KMS-11 (cell line): Measurements from ENCODE around the gene TALDO1.

ENCODE experiments used
- H2AFZ ChIP-seq: fragments of 200-600 bp; sonication (generic); 2 replicates; pipeline ENCODE4 v1.6.1; 2016; ENCODE audit warnings: antibody characterized with exemption, mixed run types, low read depth
- H3K27ac ChIP-seq: fragments of 200-600 bp; sonication (generic); 2 replicates; pipeline ENCODE4 v1.6.1; 2016; ENCODE audit warnings: mild to moderate bottlenecking, mixed run types
- H3K27me3 ChIP-seq: fragments of 200-600 bp; sonication (generic); 2 replicates; pipeline ENCODE4 v1.6.1; 2017; ENCODE audit warnings: mild to moderate bottlenecking, low read depth, mixed run types, moderate library complexity; ENCODE audit not compliant: insufficient read depth
- H3K36me3 ChIP-seq: fragments of 200-600 bp; sonication (generic); 2 replicates; pipeline ENCODE4 v1.6.1; 2017; ENCODE audit warnings: mild to moderate bottlenecking, mixed run types; ENCODE audit not compliant: insufficient read depth
- H3K4me1 ChIP-seq: fragments of 200-600 bp; sonication (generic); 2 replicates; pipeline ENCODE4 v1.6.1; 2016; ENCODE audit warnings: mild to moderate bottlenecking, low read depth, mixed run types; ENCODE audit not compliant: poor library complexity, severe bottlenecking
- H3K4me2 ChIP-seq: fragments of 200-600 bp; sonication (generic); 2 replicates; pipeline ENCODE4 v1.7.0; 2016; ENCODE audit warnings: mild to moderate bottlenecking, mixed run types
- H3K4me3 ChIP-seq: fragments of 200-600 bp; sonication (generic); IDR thresholded peaks from 2 replicates; pipeline ENCODE4 v1.6.1; 2017; ENCODE audit warnings: low read depth, low read length, mixed read lengths; ENCODE audit not compliant: insufficient read depth
- H3K79me2 ChIP-seq: fragments of 200-600 bp; sonication (generic); 2 replicates; pipeline ENCODE4 v1.6.1; 2016; ENCODE audit warnings: low read depth, mixed run types; ENCODE audit not compliant: insufficient read depth
- H3K9ac ChIP-seq: fragments of 200-600 bp; sonication (generic); 2 replicates; pipeline ENCODE4 v1.6.1; 2016; ENCODE audit warnings: mild to moderate bottlenecking, mixed run types
- H4K20me1 ChIP-seq: fragments of 200-600 bp; sonication (generic); 2 replicates; pipeline ENCODE4 v1.6.1; 2016; ENCODE audit warnings: mild to moderate bottlenecking, mixed run types; ENCODE audit not compliant: insufficient read depth
- TF ChIP-seq, protein P1 (sequence below): fragments of 200-600 bp; sonication (generic); conservative IDR thresholded peaks from 2 replicates; pipeline ENCODE4 v1.6.1; 2017; ENCODE audit warnings: low read depth, mild to moderate bottlenecking, antibody characterized with exemption, low read length, moderate library complexity, mixed read lengths

Gene TALDO1

DNA sequence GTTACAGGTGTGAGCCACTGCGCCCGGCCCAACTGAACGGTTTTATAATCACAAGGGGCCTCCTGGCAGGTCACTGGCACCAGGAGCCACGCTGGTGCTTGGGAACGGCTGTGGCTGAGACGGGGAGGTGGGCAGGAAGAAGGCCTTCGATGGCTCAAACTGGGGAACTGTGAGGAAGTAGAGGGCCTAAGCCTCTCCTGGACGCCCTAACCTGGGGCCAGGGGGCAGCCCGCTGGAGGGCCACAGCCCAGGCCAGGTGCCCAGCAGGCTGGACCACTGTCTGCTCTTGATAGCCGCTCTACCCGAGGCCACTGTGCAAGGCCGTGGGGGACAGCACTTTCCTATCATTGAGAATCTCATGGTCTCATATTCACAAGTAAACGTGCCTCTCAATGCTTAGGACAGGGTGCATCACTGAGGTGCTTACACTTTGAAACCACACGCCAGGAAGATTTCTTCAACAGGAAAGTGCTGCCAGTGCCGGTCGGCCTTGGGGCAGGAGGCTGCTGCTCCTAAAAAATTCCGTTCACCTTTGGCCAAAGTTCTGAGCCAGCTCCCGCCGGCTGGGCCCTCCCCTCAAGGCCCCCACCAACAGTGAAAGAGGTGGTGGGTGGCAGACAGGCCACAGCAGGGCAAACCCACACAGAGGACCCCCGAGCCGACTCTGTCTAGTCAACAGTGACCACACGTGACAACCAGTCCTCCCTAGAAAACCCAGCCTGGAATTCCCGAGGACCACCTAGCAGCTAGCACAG, 22.8 kb downstream of the TALDO1 start:
- Histone ChIP-seq H3K4me1 (no peaks in the 10 kb centered on the region), H3K27ac (no peak overlapping the region), H3K27me3 (no peaks in the 10 kb centered on the region), H2AFZ (no peak overlapping the region), H3K4me2 (no peak overlapping the region), H3K79me2 (peaks cover 24% of the 10 kb centered on the region; the same call in 1 of the 2 replicates), H3K4me3 (no peak overlapping the region), H3K36me3 (0 out of 2 replicates have a peak, but pooled peaks cover 4% of the 10 kb centered on the region), H4K20me1 (no peaks in the 10 kb centered on the region), H3K9ac (no peak overlapping the region)
- TF ChIP-seq, protein P1, sequence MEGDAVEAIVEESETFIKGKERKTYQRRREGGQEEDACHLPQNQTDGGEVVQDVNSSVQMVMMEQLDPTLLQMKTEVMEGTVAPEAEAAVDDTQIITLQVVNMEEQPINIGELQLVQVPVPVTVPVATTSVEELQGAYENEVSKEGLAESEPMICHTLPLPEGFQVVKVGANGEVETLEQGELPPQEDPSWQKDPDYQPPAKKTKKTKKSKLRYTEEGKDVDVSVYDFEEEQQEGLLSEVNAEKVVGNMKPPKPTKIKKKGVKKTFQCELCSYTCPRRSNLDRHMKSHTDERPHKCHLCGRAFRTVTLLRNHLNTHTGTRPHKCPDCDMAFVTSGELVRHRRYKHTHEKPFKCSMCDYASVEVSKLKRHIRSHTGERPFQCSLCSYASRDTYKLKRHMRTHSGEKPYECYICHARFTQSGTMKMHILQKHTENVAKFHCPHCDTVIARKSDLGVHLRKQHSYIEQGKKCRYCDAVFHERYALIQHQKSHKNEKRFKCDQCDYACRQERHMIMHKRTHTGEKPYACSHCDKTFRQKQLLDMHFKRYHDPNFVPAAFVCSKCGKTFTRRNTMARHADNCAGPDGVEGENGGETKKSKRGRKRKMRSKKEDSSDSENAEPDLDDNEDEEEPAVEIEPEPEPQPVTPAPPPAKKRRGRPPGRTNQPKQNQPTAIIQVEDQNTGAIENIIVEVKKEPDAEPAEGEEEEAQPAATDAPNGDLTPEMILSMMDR: no peak

DNA sequence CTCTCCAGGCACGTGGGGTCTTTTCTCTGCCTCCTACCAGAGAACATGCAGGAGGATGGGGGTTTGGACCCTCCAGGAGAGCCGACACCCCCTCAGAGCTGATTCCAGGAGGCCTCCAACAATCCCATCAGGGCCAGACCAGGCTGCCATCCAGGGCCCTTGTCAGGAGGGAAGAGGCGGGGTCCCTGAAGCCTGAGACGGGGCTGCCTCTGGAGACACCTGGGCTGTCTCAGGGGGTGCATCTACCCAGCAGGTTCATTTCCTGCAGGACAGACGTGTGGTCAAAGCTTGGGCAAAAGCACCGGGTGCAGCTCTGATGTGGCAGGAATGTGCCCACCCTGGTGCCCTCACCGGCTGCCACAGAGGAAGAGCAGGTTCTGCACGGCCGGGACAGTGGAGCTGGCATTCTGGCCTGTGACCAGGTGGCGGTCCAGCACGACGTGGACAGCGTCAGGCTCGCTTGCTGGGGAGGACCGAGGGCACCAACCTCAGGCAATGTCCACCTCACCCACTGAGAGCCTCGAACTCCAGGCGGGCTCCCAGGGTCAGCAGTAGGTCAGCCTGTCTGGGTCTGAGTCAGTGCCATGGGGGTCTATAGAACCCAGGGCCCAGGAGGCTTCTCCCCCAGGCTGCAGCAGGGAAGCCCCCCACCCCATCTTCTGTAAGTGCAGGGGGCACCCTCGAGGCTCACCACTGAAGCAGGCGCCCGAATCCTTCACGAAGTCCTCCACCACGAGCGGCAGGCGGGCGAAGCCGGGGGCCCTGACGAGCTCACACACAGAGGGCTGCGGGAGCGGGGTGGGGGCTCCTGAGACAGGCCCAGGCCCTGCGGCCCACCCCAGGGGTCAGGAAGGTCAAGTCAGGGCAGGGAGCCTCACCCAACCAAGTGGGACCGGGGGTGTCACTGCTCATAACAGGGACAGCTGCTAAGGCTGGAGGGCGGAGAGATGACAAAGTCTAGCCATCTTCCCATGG, 23.7 kb downstream of the TALDO1 start:
- TF ChIP-seq, protein P1: no peak
- Histone ChIP-seq H3K79me2 (peaks cover 33% of the 10 kb centered on the region), H3K27me3 (no peaks in the 10 kb centered on the region), H3K4me1 (peaks cover 4% of the 10 kb centered on the region), H2AFZ (no peak overlapping the region), H3K27ac (no peak overlapping the region), H4K20me1 (no peaks in the 10 kb centered on the region), H3K4me2 (no peak overlapping the region), H3K9ac (no peak overlapping the region), H3K4me3 (no peak overlapping the region), H3K36me3 (0 out of 2 replicates have a peak, but pooled peaks cover 4% of the 10 kb centered on the region)

DNA sequence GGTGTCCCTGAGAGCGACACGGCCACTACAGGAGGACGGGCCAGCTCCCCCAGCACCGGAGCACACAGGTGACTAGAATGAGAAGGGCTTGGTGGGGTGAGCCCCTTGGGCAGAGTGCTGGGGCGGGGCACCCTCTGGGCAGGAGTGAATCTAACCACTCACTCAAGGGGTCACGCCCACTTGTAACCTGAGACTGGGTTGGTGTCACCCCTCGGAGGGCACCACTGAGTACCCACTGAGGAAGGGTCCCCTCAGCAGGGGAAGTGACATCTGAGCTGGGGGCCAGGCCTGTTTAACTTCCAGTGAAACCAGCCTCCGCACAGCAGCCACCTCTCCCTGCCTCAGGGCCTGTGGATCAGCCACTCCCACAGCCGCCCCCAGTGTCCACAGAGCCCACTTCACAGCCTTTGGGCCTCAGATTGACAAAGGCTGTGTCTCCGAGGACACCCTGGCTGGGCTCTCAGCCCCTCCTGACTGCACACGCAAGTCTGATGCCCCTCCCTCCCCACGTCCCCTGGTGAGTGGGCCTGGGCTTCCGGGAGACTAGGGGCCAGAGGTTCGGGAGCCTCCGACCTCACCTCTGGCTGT, 24.4 kb downstream of the TALDO1 start:
- H3K27ac ChIP-seq: no peak overlapping the region
- peaks cover 7% of the 10 kb centered on the region for H3K4me1 ChIP-seq
- peaks cover 41% of the 10 kb centered on the region for H3K79me2 ChIP-seq
- H3K4me3 ChIP-seq: no peak overlapping the region
- TF ChIP-seq, protein P1: no peak
- H3K4me2 ChIP-seq: no peak overlapping the region
- H3K36me3 ChIP-seq: 0 out of 2 replicates have a peak, but pooled peaks cover 2% of the 10 kb centered on the region
- H3K9ac ChIP-seq: no peak overlapping the region
- H3K27me3 ChIP-seq: no peaks in the 10 kb centered on the region
- H4K20me1 ChIP-seq: no peaks in the 10 kb centered on the region
- H2AFZ ChIP-seq: no peak overlapping the region

DNA sequence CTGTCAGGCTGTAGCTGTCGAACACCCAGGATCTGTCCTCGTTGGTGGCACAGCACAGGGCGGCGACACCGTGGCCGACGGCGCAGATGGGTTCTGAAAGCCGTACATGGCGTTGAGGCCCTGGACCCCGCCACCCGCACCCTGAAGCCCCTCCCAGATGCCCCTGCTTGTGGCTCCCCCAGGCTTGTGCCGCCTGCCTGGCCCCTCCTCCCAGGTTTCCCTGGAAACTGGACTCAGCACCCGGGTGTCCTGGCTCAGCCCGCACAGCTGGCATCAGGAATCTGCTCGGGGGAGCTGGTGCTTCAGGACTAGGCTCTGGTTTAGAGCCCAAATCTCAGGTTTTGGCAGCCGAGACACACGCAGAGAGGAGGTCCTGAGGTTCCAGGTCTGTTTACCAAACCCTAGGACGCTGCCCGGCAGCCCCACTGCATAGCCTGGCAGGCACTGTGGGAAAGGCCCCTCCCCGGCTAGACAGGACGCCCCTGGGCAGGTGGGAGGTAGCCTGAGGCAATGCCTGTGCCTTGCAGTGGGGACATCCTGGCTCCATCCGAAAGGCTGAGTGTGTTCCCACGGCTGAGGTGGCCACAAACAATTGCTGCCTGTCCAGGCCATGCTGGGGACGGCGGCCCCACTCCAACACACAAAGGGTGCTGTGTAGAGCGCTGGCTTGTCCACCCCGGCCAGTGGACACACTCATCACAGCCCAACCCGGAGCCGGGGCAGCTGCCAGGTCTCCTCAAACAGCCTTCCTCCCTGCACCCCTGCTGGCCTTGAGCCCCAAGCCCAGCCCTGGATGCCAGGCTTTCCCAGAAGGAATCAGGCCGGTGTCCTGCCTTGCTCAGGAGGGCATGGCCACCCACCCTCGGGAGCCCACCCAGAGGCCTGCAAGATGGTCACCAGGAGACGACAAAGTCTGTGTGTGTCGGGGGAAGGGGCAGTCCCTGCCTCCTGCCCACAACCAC, 25.4 kb downstream of the TALDO1 start:
- Histone ChIP-seq H2AFZ (no peak overlapping the region), H3K27me3 (no peaks in the 10 kb centered on the region), H4K20me1 (no peaks in the 10 kb centered on the region), H3K36me3 (no peaks in the 10 kb centered on the region), H3K4me2 (no peak overlapping the region), H3K79me2 (peaks cover 42% of the 10 kb centered on the region), H3K9ac (no peak overlapping the region), H3K4me1 (peaks cover 7% of the 10 kb centered on the region), H3K27ac (no peak overlapping the region), H3K4me3 (no peak overlapping the region)
- TF ChIP-seq, protein P1: no peak
